H1 (cell line): ENCODE data around the gene PDIA6. TPM values are rescaled to one million over a fixed set of nuclear protein-coding genes. Genes with fewer than 3 reads are reported as not detected.

Source experiments
- CTCF ChIA-PET: fragments of 300-600 bp; sonication (Branson Sonifier 250); formaldehyde crosslinking; loops from one replicate; lab custom pipeline; 2021; ENCODE audit not compliant: partially characterized antibody; lab: Charles Lee
- POLR2A ChIA-PET: fragments of 300-600 bp; sonication (Branson Sonifier 250); formaldehyde crosslinking; loops from one replicate; lab custom pipeline; 2021; ENCODE audit warnings: inconsistent platforms; ENCODE audit not compliant: partially characterized antibody; lab: Charles Lee
- DNase-seq, 2 experiments: peaks; one replicate each; pipeline versions ENCODE4 v3.0.0 to v3.0.0-alpha.2; 2010 to 2022; ENCODE audit warnings: low spot score in 2 of 2, low read depth in 1 of 2, mixed read lengths in 1 of 2
- FAIRE-seq: peaks from 2 replicates; lab custom pipeline; 2011; peaks lifted over from hg19 to GRCh38; lab: Jason Lieb, UNC
- H2AFZ ChIP-seq: 2 replicates; pipeline ENCODE4 v1.8.1; 2012; ENCODE audit warnings: low read length, inconsistent platforms
- H2AK5ac ChIP-seq: 2 replicates; pipeline ENCODE4 v1.6.1; 2013; ENCODE audit warnings: low read depth, low read length
- H2BK120ac ChIP-seq: replicated peaks from 2 replicates; pipeline ENCODE3; 2013; ENCODE audit warnings: low read depth, low read length, inconsistent platforms
- H2BK12ac ChIP-seq: 2 replicates; pipeline ENCODE4 v1.6.1; 2013; ENCODE audit warnings: low read depth, low read length
- H2BK15ac ChIP-seq: 2 replicates; pipeline ENCODE4 v1.6.1; 2013; ENCODE audit warnings: low read length
- H2BK20ac ChIP-seq: 2 replicates; pipeline ENCODE4 v1.6.1; 2013; ENCODE audit warnings: low read length
- H2BK5ac ChIP-seq: 2 replicates; pipeline ENCODE4 v1.6.1; 2013; ENCODE audit warnings: low read depth, low read length
- H3K14ac ChIP-seq: 2 replicates; pipeline ENCODE4 v1.6.1; 2013; ENCODE audit warnings: inconsistent platforms; ENCODE audit not compliant: insufficient read length
- H3K18ac ChIP-seq: 2 replicates; pipeline ENCODE4 v1.6.1; 2013; ENCODE audit warnings: low read length; ENCODE audit errors: extremely low read depth
- H3K23ac ChIP-seq: 2 replicates; pipeline ENCODE4 v1.6.1; 2013; ENCODE audit warnings: inconsistent platforms; ENCODE audit not compliant: insufficient read length
- H3K23me2 ChIP-seq: 2 replicates; pipeline ENCODE4 v1.6.1; 2013; ENCODE audit warnings: low read depth, low read length
- H3K27ac ChIP-seq: 2 replicates; pipeline ENCODE4 v1.6.1; 2011; ENCODE audit warnings: low read depth, low read length, inconsistent platforms
- H3K27me3 ChIP-seq, 4 experiments: replicated peaks in 1 of 4; 1 replicate in 1 of 4; 2 replicates in 3 of 4; pipeline versions ENCODE4 v1.6.1 to v1.8.1; 2011 to 2013; ENCODE audit warnings: low read length in 3 of 4, mild to moderate bottlenecking in 3 of 4, inconsistent platforms in 2 of 4, mixed read lengths in 2 of 4, moderate library complexity in 1 of 4; ENCODE audit not compliant: control insufficient read depth in 3 of 4, insufficient read depth in 3 of 4; ENCODE audit errors: extremely low read depth in 1 of 4
- H3K36me3 ChIP-seq, 4 experiments: 2 replicates each; pipeline versions ENCODE4 v1.6.1 to v1.8.1; 2011 to 2013; ENCODE audit warnings: mild to moderate bottlenecking in 4 of 4, low read length in 3 of 4, moderate library complexity in 2 of 4, control low read depth in 1 of 4, inconsistent platforms in 1 of 4; ENCODE audit not compliant: insufficient read depth in 4 of 4, control insufficient read depth in 2 of 4
- H3K4ac ChIP-seq: replicated peaks from 2 replicates; pipeline ENCODE3; 2013; ENCODE audit warnings: low read length, low read depth, mixed read lengths, inconsistent platforms; ENCODE audit not compliant: insufficient read length
- H3K4me1 ChIP-seq, 4 experiments: replicated peaks in 1 of 4; 1 replicate in 1 of 4; 2 replicates in 3 of 4; pipeline versions ENCODE4 v1.6.1 to v1.8.1; 2011 to 2013; ENCODE audit warnings: low read length in 3 of 4, inconsistent platforms in 2 of 4, mixed read lengths in 1 of 4; ENCODE audit not compliant: insufficient read depth in 4 of 4, control insufficient read depth in 3 of 4
- H3K4me2 ChIP-seq, 2 experiments: 2 replicates each; pipeline versions ENCODE4 v1.6.1 to v1.8.1; 2011 to 2013; ENCODE audit warnings: low read depth in 2 of 2, low read length in 2 of 2, control low read depth in 1 of 2, inconsistent platforms in 1 of 2, mild to moderate bottlenecking in 1 of 2; ENCODE audit not compliant: insufficient read depth in 1 of 2
- H3K4me3 ChIP-seq, 4 experiments: fragments of 200-600, 300-600 bp in 1 of 4; sonication (generic), shearing (Covaris generic), sonication (Bioruptor Twin) in 1 of 4; 2 replicates each; pipeline versions ENCODE4 v1.5.1 to v1.8.1; 2011 to 2016; ENCODE audit warnings: low read length in 4 of 4, low read depth in 3 of 4, control low read depth in 2 of 4, inconsistent platforms in 2 of 4, mild to moderate bottlenecking in 2 of 4, mixed read lengths in 1 of 4, moderate library complexity in 1 of 4; ENCODE audit not compliant: insufficient read depth in 2 of 4; ENCODE audit errors: extremely low read depth in 1 of 4
- H3K56ac ChIP-seq: replicated peaks from 2 replicates; pipeline ENCODE3; 2013; ENCODE audit warnings: low read depth, mild to moderate bottlenecking, mixed read lengths, low read length, inconsistent platforms; ENCODE audit not compliant: insufficient read length
- H3K79me1 ChIP-seq: 2 replicates; pipeline ENCODE4 v1.6.1; 2013; ENCODE audit warnings: low read depth, low read length, control low read depth
- H3K79me2 ChIP-seq, 2 experiments: 2 replicates each; pipeline versions ENCODE4 v1.6.1 to v1.8.1; 2012 to 2013; ENCODE audit warnings: low read length in 2 of 2, mild to moderate bottlenecking in 2 of 2, inconsistent platforms in 1 of 2; ENCODE audit not compliant: insufficient read depth in 2 of 2, control insufficient read depth in 1 of 2
- H3K9ac ChIP-seq, 4 experiments: replicated peaks in 1 of 4; 1 replicate in 1 of 4; 2 replicates in 3 of 4; pipeline versions ENCODE4 v1.6.1 to v1.8.1; 2011 to 2013; ENCODE audit warnings: low read depth in 3 of 4, low read length in 3 of 4, control low read depth in 2 of 4, mild to moderate bottlenecking in 2 of 4, moderate library complexity in 2 of 4, inconsistent platforms in 1 of 4; ENCODE audit errors: extremely low read depth in 1 of 4
- H3K9me3 ChIP-seq, 2 experiments: 2 replicates each; pipeline versions ENCODE4 v1.6.1 to v1.8.1; 2012 to 2013; ENCODE audit warnings: mild to moderate bottlenecking in 2 of 2, moderate library complexity in 2 of 2, control low read depth in 1 of 2, inconsistent platforms in 1 of 2, low read depth in 1 of 2, low read length in 1 of 2, mixed read lengths in 1 of 2; ENCODE audit not compliant: insufficient read depth in 2 of 2
- H4K20me1 ChIP-seq, 2 experiments: replicated peaks in 1 of 2; 2 replicates each; pipeline versions ENCODE3 to v1.8.1; 2011 to 2013; ENCODE audit warnings: inconsistent platforms in 2 of 2, low read length in 2 of 2, mild to moderate bottlenecking in 1 of 2; ENCODE audit not compliant: insufficient read depth in 2 of 2, control insufficient read depth in 1 of 2
- H4K5ac ChIP-seq: 2 replicates; pipeline ENCODE4 v1.6.1; 2013; ENCODE audit warnings: low read length, low read depth, mixed read lengths, inconsistent platforms; ENCODE audit not compliant: insufficient read length
- H4K8ac ChIP-seq: 2 replicates; pipeline ENCODE4 v1.8.0; 2013; ENCODE audit warnings: mild to moderate bottlenecking, moderate library complexity, low read length, inconsistent platforms; ENCODE audit not compliant: insufficient read depth; ENCODE audit errors: extremely low read depth
- H4K91ac ChIP-seq: replicated peaks from 2 replicates; pipeline ENCODE3; 2013; ENCODE audit warnings: low read length, mixed read lengths, inconsistent platforms; ENCODE audit not compliant: insufficient read length
- ASH2L ChIP-seq: fragments of 200-600, 300-600 bp; sonication (generic); IDR thresholded peaks from one replicate; pipeline ENCODE4 v1.7.1; 2017; ENCODE audit warnings: low read length
- CTBP2 ChIP-seq: IDR thresholded peaks from 2 replicates; pipeline ENCODE4 v1.7.0; 2011; ENCODE audit warnings: borderline replicate concordance, mild to moderate bottlenecking, moderate library complexity, mixed read lengths, low read length; ENCODE audit not compliant: insufficient read depth, insufficient read length
- EZH2 ChIP-seq: fragments of 200-600 bp; sonication (generic); IDR thresholded peaks from 2 replicates; pipeline ENCODE4 v1.7.1; 2012; ENCODE audit warnings: low read depth, mild to moderate bottlenecking, moderate library complexity, low read length, inconsistent platforms; ENCODE audit not compliant: severe bottlenecking
- FOSL1 ChIP-seq: IDR thresholded peaks from 2 replicates; pipeline ENCODE4 v1.6.1; 2011; ENCODE audit warnings: mild to moderate bottlenecking, low read depth, low read length, moderate library complexity; ENCODE audit not compliant: insufficient read depth
- GABPA ChIP-seq: IDR thresholded peaks from 2 replicates; pipeline ENCODE4 v1.6.1; 2011; ENCODE audit warnings: mild to moderate bottlenecking, low read length, moderate library complexity, borderline replicate concordance; ENCODE audit not compliant: insufficient read depth
- GTF2F1 ChIP-seq: IDR thresholded peaks from 2 replicates; pipeline ENCODE4 v1.6.1; 2012; ENCODE audit warnings: low read depth, low read length, improper control_type of control experiment, borderline replicate concordance
- HDAC6 ChIP-seq: IDR thresholded peaks from one replicate; pipeline ENCODE4 v1.7.1; 2012; ENCODE audit warnings: low read depth, mild to moderate bottlenecking, inconsistent platforms, low read length, moderate library complexity
- JUND ChIP-seq: IDR thresholded peaks from 2 replicates; pipeline ENCODE4 v1.6.1; 2011; ENCODE audit warnings: mild to moderate bottlenecking, improper control_type of control experiment, low read length
- PHF8 ChIP-seq: fragments of 200-600 bp; sonication (generic); conservative IDR thresholded peaks from 2 replicates; pipeline ENCODE4 v1.7.1; 2012; ENCODE audit warnings: low read depth, mild to moderate bottlenecking, inconsistent platforms, low read length, moderate library complexity
- POLR2A ChIP-seq, 2 experiments: IDR thresholded peaks; 1 replicate in 1 of 2; 2 replicates in 1 of 2; pipeline ENCODE4 v1.6.1; 2011; ENCODE audit warnings: low read depth in 2 of 2, low read length in 2 of 2, mild to moderate bottlenecking in 2 of 2; ENCODE audit errors: control extremely low read depth in 1 of 2
- RFX5 ChIP-seq: IDR thresholded peaks from 2 replicates; pipeline ENCODE4 v1.6.1; 2011; ENCODE audit warnings: low read depth, low read length, improper control_type of control experiment, borderline replicate concordance
- RXRA ChIP-seq: IDR thresholded peaks from 2 replicates; pipeline ENCODE4 v1.6.1; 2011; ENCODE audit warnings: low read depth, mild to moderate bottlenecking, low read length, moderate library complexity; ENCODE audit not compliant: insufficient read depth
- SIRT6 ChIP-seq: IDR thresholded peaks from one replicate; pipeline ENCODE4 v1.7.1; 2012; ENCODE audit warnings: low read length, inconsistent platforms
- SIX5 ChIP-seq: IDR thresholded peaks from 2 replicates; pipeline ENCODE4 v1.6.1; 2011; ENCODE audit warnings: mild to moderate bottlenecking, low read depth, low read length
- SP4 ChIP-seq: IDR thresholded peaks from 2 replicates; pipeline ENCODE4 v1.6.1; 2012; ENCODE audit warnings: low read length, inconsistent platforms
- WGBS, 2 experiments: shearing (Covaris generic) in 1 of 2; methylation state at CpG; one replicate each; pipeline versions ENCODE4 v1.1.6 to v1.1.7; 2013 to 2015; ENCODE audit warnings: low lambda C conversion rate in 2 of 2, mixed read lengths in 2 of 2, inconsistent platforms in 1 of 2, low coverage in 1 of 2, missing lambda C conversion rate in 1 of 2; ENCODE audit not compliant: insufficient replicate concordance in 2 of 2, insufficient coverage in 1 of 2, insufficient read length in 1 of 2; ENCODE audit errors: extremely low coverage in 1 of 2, missing lambda C conversion rate in 1 of 2; 5-methylcytosine and 5-hydroxymethylcytosine counted together
- polyA plus RNA-seq, 7 experiments: library from polyadenylated mRNA; depleted of rRNA in 3 of 7; stranded (reverse) in 5 of 7; unstranded in 2 of 7; fragments of >200 nt in 5 of 7; fragments of 200-250 nt in 2 of 7; gene quantifications; 1 replicate in 5 of 7; 2 replicates in 1 of 7; 4 replicates in 1 of 7; pipeline versions ENCODE4 v1.2.1 to v1.2.3, GENCODE V29; 2011 to 2013; ENCODE audit warnings: missing spikeins in 2 of 7, mixed read lengths in 2 of 7
- total RNA-seq: library from RNA; stranded (reverse); fragmentation: NEBNext Ultra II Directional; extraction: Animal tissue kit (Norgen Biotek cat#: 25700); gene quantifications from 2 replicates; pipeline ENCODE4 v1.2.1, GENCODE V29; 2021

The PDIA6 gene
- total and polyA plus RNA-seq, 2 of the 8 experiments (the other 6 are each of a cell fraction or from before 2014, with no cell fraction given): 181 to 384 TPM

DNA sequence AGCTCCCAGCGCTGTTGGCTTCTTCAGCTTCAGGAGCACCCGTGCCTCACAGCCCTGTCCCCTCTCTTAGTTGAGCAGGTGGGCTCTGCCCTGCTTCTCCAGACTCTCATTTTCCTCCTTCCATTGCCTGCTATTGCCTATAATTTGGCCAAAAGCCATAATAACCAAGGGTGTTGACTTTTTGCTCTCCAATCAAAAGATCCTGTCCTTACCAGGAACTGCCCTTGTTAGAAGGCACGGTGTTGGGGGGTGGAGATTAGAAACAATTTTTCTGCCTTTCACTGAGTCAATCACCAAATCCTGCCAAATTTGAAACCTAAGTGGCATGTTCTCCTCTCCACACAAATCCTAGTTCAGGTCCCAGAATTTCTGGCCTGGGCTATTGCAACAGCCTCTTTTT lies 16.7 kb upstream of the PDIA6 start:
- Histone ChIP-seq H3K79me2 (no peaks in the 10 kb centered on the region), H2BK5ac (no peak overlapping the region), H2BK120ac (no peak overlapping the region), H3K4me1 (peaks cover 0 to 7% (median 4%) of the 10 kb centered on the region in 4 experiments; a peak in 5 of 7 replicates), H4K5ac (no peak overlapping the region), H3K23ac (no peak overlapping the region), H3K18ac (no peak overlapping the region), H3K56ac (no peak overlapping the region), H3K14ac (no peak overlapping the region), H2BK20ac (no peak overlapping the region), H3K27ac (no peak overlapping the region), H3K4ac (no peak overlapping the region), H4K20me1 (no peaks in the 10 kb centered on the region), H2AK5ac (no peak overlapping the region), H2BK12ac (no peak overlapping the region), H4K8ac (no peak overlapping the region), H3K36me3 (no peaks in the 10 kb centered on the region), H3K4me2 (no peak overlapping the region), H3K23me2 (no peaks in the 10 kb centered on the region), H2AFZ (no peak overlapping the region), H3K27me3 (peaks cover 0 to 7% (median 4%) of the 10 kb centered on the region in 4 experiments; a peak in 3 of 7 replicates), H3K4me3 (no peak overlapping the region), H4K91ac (no peak overlapping the region), H3K79me1 (no peaks in the 10 kb centered on the region), H2BK15ac (no peak overlapping the region), H3K9me3 (no peaks in the 10 kb centered on the region), H3K9ac (no peak overlapping the region)
- WGBS, 2 experiments: 92% methylated on average over 3 of the region's 3 CpGs; no CpG with 5 or more reads in 1 of the 2 experiments
- FAIRE-seq (no peak), DNase-seq (no peak)
- POLR2A ChIA-PET: interaction anchor here (0.6 kb wide), 1 partner anchor 75 kb away, joined by 6 read pairs; no protein-coding TSS in a partner anchor
- CTCF ChIA-PET: interaction anchor here (1.1 to 11.2 kb wide), 7 partner anchors 8 to 293 kb away, joined by 3 to 234 read pairs (median 4); partner anchors contain the start of genes KCNF1 and PDIA6
- TF ChIP-seq ASH2L (no peak), JUND (no peak), RXRA (no peak), CTBP2 (no peak), HDAC6 (no peak), SP4 (no peak), POLR2A (IDR thresholded peaks at IDR 0.05; ENCODE audit: control extremely low read depth in 1 of 2, low read depth in 2 of 2, low read length in 2 of 2) (no peak), FOSL1 (no peak), RFX5 (no peak), PHF8 (no peak), GTF2F1 (no peak), SIX5 (no peak), EZH2 (no peak), SIRT6 (no peak), GABPA (no peak)
